HG03066 (cell line): ENCODE results near the gene CDC42EP3.

Experiments used
- ATAC-seq: cut with Tn5 transposase; IDR thresholded peaks from one replicate; pipeline ENCODE4 v1.9.1; 2021; ENCODE audit warnings: low read depth; ENCODE audit not compliant: unreplicated experiment

CDC42EP3 gene

GRCh38 chr2:37637190-37637860 lies 34.1 kb downstream of the CDC42EP3 start:
- no peak for ATAC-seq

GRCh38 chr2:37636381-37637066 lies 34.9 kb downstream of the CDC42EP3 start:
- no peak for ATAC-seq

- ATAC-seq: peak; percentile 68
Measured at GRCh38 chr2:37635504-37636380, 35.7 kb downstream of the CDC42EP3 start.

- ATAC-seq: no peak
Measured at GRCh38 chr2:37634914-37635503, 36.4 kb downstream of the CDC42EP3 start.

- ATAC-seq: no peak
Measured at GRCh38 chr2:37633845-37634244, 37.6 kb downstream of the CDC42EP3 start.

- ATAC-seq: no peak
Measured at GRCh38 chr2:37633234-37633633, 38.2 kb downstream of the CDC42EP3 start.

- ATAC-seq: no peak
Measured at GRCh38 chr2:37632310-37632709, 39.1 kb downstream of the CDC42EP3 start.

GRCh38 chr2:37631698-37632097 lies 39.7 kb downstream of the CDC42EP3 start:
- ATAC-seq: no peak

GRCh38 chr2:37631292-37631691 lies 40.1 kb downstream of the CDC42EP3 start:
- ATAC-seq: no peak

GRCh38 chr2:37630776-37631175 lies 40.7 kb downstream of the CDC42EP3 start:
- ATAC-seq: no peak

- ATAC-seq: no peak
Measured at GRCh38 chr2:37630301-37630700, 41.1 kb downstream of the CDC42EP3 start.

GRCh38 chr2:37629529-37629928 lies 41.9 kb downstream of the CDC42EP3 start:
- ATAC-seq: no peak

- no peak for ATAC-seq
Measured at GRCh38 chr2:37627710-37628109, 43.7 kb downstream of the CDC42EP3 start.

- ATAC-seq: no peak
Measured at GRCh38 chr2:37625796-37626571, 45.5 kb downstream of the CDC42EP3 start.

- no peak for ATAC-seq
Measured at GRCh38 chr2:37625156-37625555, 46.3 kb downstream of the CDC42EP3 start.

- peak; percentile 84 for ATAC-seq
Measured at GRCh38 chr2:37623971-37624900, 47.2 kb downstream of the CDC42EP3 start.

- ATAC-seq: no peak
Measured at GRCh38 chr2:37623406-37623805, 48.0 kb downstream of the CDC42EP3 start.

GRCh38 chr2:37622450-37623100 lies 48.9 kb downstream of the CDC42EP3 start:
- ATAC-seq: no peak

- no peak for ATAC-seq
Measured at GRCh38 chr2:37621199-37621598, 50.2 kb downstream of the CDC42EP3 start.
